Neural crest cell (in vitro differentiated cells): ENCODE results near the gene API5. TPM values are rescaled to one million over a fixed set of nuclear protein-coding genes. Genes with fewer than 3 reads are reported as not detected.

Experiments
- DNase-seq: peaks from one replicate; pipeline ENCODE4 v3.0.0; 2021; ENCODE audit warnings: low read depth, mixed read lengths, low spot score
- H3K27ac Mint-ChIP-seq: one replicate; pipeline ENCODE4 v1.8.0; 2021; ENCODE audit warnings: mild to moderate bottlenecking, mixed read lengths; ENCODE audit not compliant: unreplicated experiment
- H3K27me3 Mint-ChIP-seq: 2 replicates; pipeline ENCODE4 v1.8.0; 2021; ENCODE audit warnings: low read depth, mild to moderate bottlenecking, mixed read lengths
- H3K36me3 Mint-ChIP-seq: 2 replicates; pipeline ENCODE4 v1.8.0; 2021; ENCODE audit warnings: low read depth, mild to moderate bottlenecking, mixed read lengths
- H3K4me1 Mint-ChIP-seq: 2 replicates; pipeline ENCODE4 v1.8.0; 2021; ENCODE audit warnings: mixed read lengths
- H3K4me3 Mint-ChIP-seq: one replicate; pipeline ENCODE4 v1.8.0; 2021; ENCODE audit warnings: mild to moderate bottlenecking, mixed read lengths
- H3K9me3 Mint-ChIP-seq: 2 replicates; pipeline ENCODE4 v1.8.0; 2021; ENCODE audit warnings: mixed read lengths
- total RNA-seq: library from RNA; stranded (reverse); gene quantifications from 2 replicates; pipeline ENCODE4 v1.2.1, GENCODE V29; 2021
- TF ChIP-seq, protein P1 (sequence below): fragments of 200-600 bp; sonication (generic); conservative IDR thresholded peaks from 2 replicates; pipeline ENCODE4 v1.5.0; 2021; ENCODE audit warnings: antibody characterized with exemption, mild to moderate bottlenecking

The API5 gene
- total RNA-seq, 1 donor from 2014 or later: 166 TPM

DNA sequence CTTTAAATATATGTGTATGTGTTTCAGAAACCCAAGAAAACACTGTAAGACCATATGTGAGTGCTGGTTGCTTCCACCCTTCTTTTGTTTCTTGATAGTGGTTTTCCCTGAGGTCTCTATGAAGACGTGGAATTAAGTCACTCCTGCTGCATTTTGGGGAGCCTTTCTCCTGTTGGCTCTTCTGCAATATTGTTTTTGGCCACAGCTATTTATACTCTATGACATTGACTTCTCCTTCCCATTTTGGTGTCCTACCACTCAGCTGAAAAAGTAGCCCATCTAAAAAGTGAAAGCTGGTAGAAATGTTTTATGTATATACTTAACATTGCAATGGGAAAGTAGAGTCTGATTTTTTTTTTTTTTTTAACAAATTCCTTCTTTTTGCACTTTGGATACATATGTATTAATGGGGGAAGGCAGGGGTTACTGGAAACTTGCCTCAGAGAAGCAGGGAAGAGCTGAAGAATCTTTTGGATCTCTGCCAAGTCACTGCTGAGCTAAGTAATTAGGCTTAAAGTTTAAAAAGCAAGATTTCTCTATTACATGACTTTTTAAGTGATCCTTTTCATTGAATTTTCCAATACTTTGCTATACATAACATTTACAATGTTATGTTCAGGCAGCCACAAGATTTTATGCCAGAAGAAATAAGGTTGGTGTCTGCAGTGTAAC lies 48.7 kb downstream of the API5 start:
- TF ChIP-seq, protein P1, sequence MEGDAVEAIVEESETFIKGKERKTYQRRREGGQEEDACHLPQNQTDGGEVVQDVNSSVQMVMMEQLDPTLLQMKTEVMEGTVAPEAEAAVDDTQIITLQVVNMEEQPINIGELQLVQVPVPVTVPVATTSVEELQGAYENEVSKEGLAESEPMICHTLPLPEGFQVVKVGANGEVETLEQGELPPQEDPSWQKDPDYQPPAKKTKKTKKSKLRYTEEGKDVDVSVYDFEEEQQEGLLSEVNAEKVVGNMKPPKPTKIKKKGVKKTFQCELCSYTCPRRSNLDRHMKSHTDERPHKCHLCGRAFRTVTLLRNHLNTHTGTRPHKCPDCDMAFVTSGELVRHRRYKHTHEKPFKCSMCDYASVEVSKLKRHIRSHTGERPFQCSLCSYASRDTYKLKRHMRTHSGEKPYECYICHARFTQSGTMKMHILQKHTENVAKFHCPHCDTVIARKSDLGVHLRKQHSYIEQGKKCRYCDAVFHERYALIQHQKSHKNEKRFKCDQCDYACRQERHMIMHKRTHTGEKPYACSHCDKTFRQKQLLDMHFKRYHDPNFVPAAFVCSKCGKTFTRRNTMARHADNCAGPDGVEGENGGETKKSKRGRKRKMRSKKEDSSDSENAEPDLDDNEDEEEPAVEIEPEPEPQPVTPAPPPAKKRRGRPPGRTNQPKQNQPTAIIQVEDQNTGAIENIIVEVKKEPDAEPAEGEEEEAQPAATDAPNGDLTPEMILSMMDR: no peak
- H3K27ac Mint-ChIP-seq: peak overlapping the region; percentile 96
- H3K4me3 Mint-ChIP-seq: peak overlapping the region; percentile 98
- no peaks in the 10 kb centered on the region for H3K27me3 Mint-ChIP-seq
- DNase-seq: no peak
- H3K4me1 Mint-ChIP-seq: peaks cover 29% of the 10 kb centered on the region
- H3K9me3 Mint-ChIP-seq: no peaks in the 10 kb centered on the region
- peaks cover under 1% of the 10 kb centered on the region for H3K36me3 Mint-ChIP-seq

DNA sequence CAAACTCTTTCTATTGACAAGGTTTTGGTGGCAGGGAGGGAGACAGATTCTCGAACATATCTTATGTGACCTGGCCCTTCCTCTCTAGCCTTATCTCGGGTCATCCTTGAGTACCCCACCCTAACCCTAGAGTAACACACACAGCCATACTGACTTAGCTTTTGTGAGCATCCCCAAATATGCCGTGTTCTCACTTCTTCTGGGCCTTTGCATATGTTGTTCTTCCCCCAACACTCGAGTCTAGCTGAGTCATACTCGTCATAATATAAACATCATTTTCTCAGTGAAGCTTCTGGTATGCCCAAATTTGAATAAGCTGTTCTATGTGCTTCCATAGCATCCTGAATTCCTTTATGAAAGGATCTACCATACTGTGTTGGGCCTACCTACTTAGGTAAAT lies 54.9 kb downstream of the API5 start:
- H3K9me3 Mint-ChIP-seq: no peaks in the 10 kb centered on the region
- H3K4me3 Mint-ChIP-seq: no peak overlapping the region
- no peak for DNase-seq
- TF ChIP-seq, protein P1: no peak
- peaks cover 2% of the 10 kb centered on the region for H3K36me3 Mint-ChIP-seq
- no peaks in the 10 kb centered on the region for H3K27me3 Mint-ChIP-seq
- no peak overlapping the region for H3K27ac Mint-ChIP-seq
- H3K4me1 Mint-ChIP-seq: peaks cover under 1% of the 10 kb centered on the region

DNA sequence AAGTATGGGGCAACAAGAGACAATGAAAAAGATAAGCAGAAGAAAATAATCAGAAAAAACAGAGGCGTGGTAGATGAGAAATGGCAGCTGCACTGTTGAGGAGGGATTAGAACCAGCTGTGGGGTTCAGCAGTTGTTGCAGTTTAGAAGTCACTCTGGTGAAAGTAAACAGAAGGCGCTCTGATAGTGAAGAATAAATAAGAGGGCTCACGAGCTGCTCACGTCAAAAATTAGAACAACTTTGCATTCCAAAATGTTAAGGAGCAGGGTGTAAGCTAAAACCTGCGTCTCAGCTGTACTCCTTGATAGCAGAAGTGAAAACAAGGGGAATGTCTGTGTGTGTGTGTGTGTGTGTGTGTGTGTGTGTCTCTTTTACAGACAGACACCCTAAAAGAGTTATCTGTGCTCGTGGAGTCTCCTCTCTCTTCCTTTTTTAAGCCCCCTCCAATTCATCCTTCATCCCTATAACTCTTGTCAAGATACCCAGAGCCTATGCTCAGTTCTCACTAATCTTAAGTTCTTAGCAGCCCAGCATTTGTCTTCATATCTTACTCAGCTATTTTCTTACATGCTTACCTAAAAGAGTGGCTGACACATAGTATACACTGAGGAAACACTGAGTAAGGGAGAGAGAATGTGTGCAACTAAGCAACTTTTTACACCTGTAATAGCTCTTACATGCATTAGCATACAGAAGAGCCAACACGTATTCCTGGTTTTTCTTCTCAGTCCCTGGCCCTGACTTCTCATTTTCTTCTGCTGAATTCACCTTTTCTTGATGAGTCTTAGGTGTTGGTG lies 55.8 kb downstream of the API5 start:
- no peaks in the 10 kb centered on the region for H3K4me1 Mint-ChIP-seq
- H3K4me3 Mint-ChIP-seq: no peak overlapping the region
- H3K27me3 Mint-ChIP-seq: no peaks in the 10 kb centered on the region
- TF ChIP-seq, protein P1: no peak
- H3K36me3 Mint-ChIP-seq: peaks cover 2% of the 10 kb centered on the region
- no peaks in the 10 kb centered on the region for H3K9me3 Mint-ChIP-seq
- DNase-seq: no peak
- H3K27ac Mint-ChIP-seq: peak overlapping the region; percentile 45

DNA sequence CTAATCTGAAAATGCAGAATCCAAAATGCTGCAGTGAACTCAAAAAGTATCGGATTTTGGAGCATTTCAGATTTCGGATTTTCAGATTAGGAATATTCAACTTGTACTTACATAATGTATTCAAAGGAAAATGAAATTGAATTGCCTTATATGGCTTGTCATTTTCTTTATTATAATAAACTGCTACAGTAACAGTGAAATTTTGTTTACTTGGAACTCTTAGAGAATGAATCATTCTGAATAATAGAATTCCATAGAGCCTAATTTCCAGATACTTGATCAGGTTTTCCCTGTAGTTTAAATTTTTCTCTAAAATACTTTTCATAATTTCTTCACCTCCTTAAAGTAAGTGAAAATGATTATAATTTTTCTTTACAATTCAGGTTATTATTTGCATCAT lies 64.3 kb downstream of the API5 start:
- TF ChIP-seq, protein P1: no peak
- Mint-ChIP-seq H3K27me3 (no peaks in the 10 kb centered on the region), H3K4me3 (no peak overlapping the region), H3K27ac (no peak overlapping the region), H3K9me3 (no peaks in the 10 kb centered on the region), H3K36me3 (no peaks in the 10 kb centered on the region), H3K4me1 (no peaks in the 10 kb centered on the region)
- no peak for DNase-seq

DNA sequence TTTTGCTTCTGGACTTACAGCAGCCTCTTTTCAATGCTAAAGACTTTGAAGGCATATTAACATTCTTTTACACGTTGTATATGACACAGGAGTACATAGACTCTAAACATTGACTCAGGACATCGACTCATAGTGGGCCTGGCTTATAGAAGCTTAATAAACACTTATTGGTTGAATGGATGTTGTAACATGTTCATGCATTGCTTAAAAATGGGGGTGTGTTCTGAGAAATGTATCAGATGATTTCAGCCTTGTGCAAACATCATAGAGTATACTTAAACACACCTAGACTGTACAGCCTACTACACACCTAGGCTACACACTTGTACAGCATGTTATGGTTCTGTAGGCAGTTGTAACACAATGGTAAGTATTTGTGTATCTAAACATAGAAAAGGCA lies 64.8 kb downstream of the API5 start:
- no peak for DNase-seq
- Mint-ChIP-seq H3K4me3 (no peak overlapping the region), H3K27ac (no peak overlapping the region), H3K4me1 (no peaks in the 10 kb centered on the region), H3K9me3 (no peaks in the 10 kb centered on the region), H3K36me3 (peaks cover 2% of the 10 kb centered on the region), H3K27me3 (no peaks in the 10 kb centered on the region)
- TF ChIP-seq, protein P1: no peak
